ENCODE data around the gene PTCHD4.
"Not testable (repeated sequence)": the region's sequence is repeated elsewhere in the genome, so short reads cannot be mapped to it uniquely, and the experiment has no call there.

The PTCHD4 gene

GRCh38 chr6:48111143-48111506 is at the start of gene PTCHD4:
Gene PTCHD4, minus strand, starts transcription at chr6:48111197. Its CDS starts 42,240 bp downstream, at chr6:48068957.
- H3K27me3 Mint-ChIP-seq = no peaks in the 10 kb centered on the region
- no peak within 1 kb of the TSS for H3K27ac Mint-ChIP-seq
- no peaks in the 10 kb centered on the region for H3K36me3 Mint-ChIP-seq (ENCODE audit: low read depth)
- no peak for DNase-seq
- H3K4me1 Mint-ChIP-seq (ENCODE audit: low read depth) = no peaks in the 10 kb centered on the region
- H3K9me3 Mint-ChIP-seq = no peaks in the 10 kb centered on the region
- H3K4me3 Mint-ChIP-seq = no peak within 1 kb of the TSS

- H3K36me3 Mint-ChIP-seq (ENCODE audit: low read depth) = no peaks in the 10 kb centered on the region
- H3K27me3 Mint-ChIP-seq = no peaks in the 10 kb centered on the region
- no peak for DNase-seq
- H3K27ac Mint-ChIP-seq = no peak overlapping the region
- no peak overlapping the region for H3K4me3 Mint-ChIP-seq
- peaks cover 22% of the 10 kb centered on the region for H3K9me3 Mint-ChIP-seq
- H3K4me1 Mint-ChIP-seq (ENCODE audit: low read depth) = no peaks in the 10 kb centered on the region
These were observed 40.1 kb upstream of the PTCHD4 start for GRCh38 chr6:48151142-48151541.

GRCh38 chr6:48150701-48151100 is 39.7 kb upstream of the PTCHD4 start:
- Mint-ChIP-seq H3K27ac (no peak overlapping the region), H3K4me1 (ENCODE audit: low read depth) (no peaks in the 10 kb centered on the region), H3K4me3 (no peak overlapping the region), H3K36me3 (ENCODE audit: low read depth) (no peaks in the 10 kb centered on the region), H3K9me3 (peaks cover 22% of the 10 kb centered on the region), H3K27me3 (no peaks in the 10 kb centered on the region)
- DNase-seq = no peak

- Mint-ChIP-seq H3K4me3 (no peak overlapping the region), H3K4me1 (ENCODE audit: low read depth) (no peaks in the 10 kb centered on the region), H3K9me3 (peaks cover 13% of the 10 kb centered on the region), H3K27me3 (no peaks in the 10 kb centered on the region), H3K27ac (no peak overlapping the region), H3K36me3 (ENCODE audit: low read depth) (no peaks in the 10 kb centered on the region)
- no peak for DNase-seq
These were observed 36.1 kb upstream of the PTCHD4 start for GRCh38 chr6:48147051-48147450.

GRCh38 chr6:48144021-48144420 is 33.0 kb upstream of the PTCHD4 start:
- Mint-ChIP-seq H3K27ac (no peak overlapping the region), H3K4me1 (ENCODE audit: low read depth) (no peaks in the 10 kb centered on the region), H3K36me3 (ENCODE audit: low read depth) (no peaks in the 10 kb centered on the region), H3K27me3 (no peaks in the 10 kb centered on the region), H3K4me3 (no peak overlapping the region), H3K9me3 (no peaks in the 10 kb centered on the region)
- no peak for DNase-seq

GRCh38 chr6:48141975-48142374 is 31.0 kb upstream of the PTCHD4 start:
- H3K4me1 Mint-ChIP-seq (ENCODE audit: low read depth) = no peaks in the 10 kb centered on the region
- DNase-seq = no peak
- no peaks in the 10 kb centered on the region for H3K27me3 Mint-ChIP-seq
- H3K27ac Mint-ChIP-seq = no peak overlapping the region
- no peaks in the 10 kb centered on the region for H3K9me3 Mint-ChIP-seq
- no peaks in the 10 kb centered on the region for H3K36me3 Mint-ChIP-seq (ENCODE audit: low read depth)
- no peak overlapping the region for H3K4me3 Mint-ChIP-seq

- no peak overlapping the region for H3K4me3 Mint-ChIP-seq
- no peaks in the 10 kb centered on the region for H3K27me3 Mint-ChIP-seq
- no peaks in the 10 kb centered on the region for H3K36me3 Mint-ChIP-seq (ENCODE audit: low read depth)
These were observed 29.0 kb upstream of the PTCHD4 start for GRCh38 chr6:48139818-48140614.

GRCh38 chr6:48136856-48137255 is 25.9 kb upstream of the PTCHD4 start:
- Mint-ChIP-seq H3K27ac (no peak overlapping the region), H3K36me3 (ENCODE audit: low read depth) (no peaks in the 10 kb centered on the region), H3K9me3 (no peaks in the 10 kb centered on the region), H3K4me3 (no peak overlapping the region), H3K27me3 (no peaks in the 10 kb centered on the region), H3K4me1 (ENCODE audit: low read depth) (no peaks in the 10 kb centered on the region)
- no peak for DNase-seq

More at GRCh38 chr6:48139818-48140614, 29.0 kb upstream of the PTCHD4 start:
- H3K27ac Mint-ChIP-seq = no peak overlapping the region
- H3K9me3 Mint-ChIP-seq = no peaks in the 10 kb centered on the region
- DNase-seq = no peak
- no peaks in the 10 kb centered on the region for H3K4me1 Mint-ChIP-seq (ENCODE audit: low read depth)

- H3K4me3 Mint-ChIP-seq = no peak overlapping the region
- no peaks in the 10 kb centered on the region for H3K27me3 Mint-ChIP-seq
- no peak overlapping the region for H3K27ac Mint-ChIP-seq
- H3K9me3 Mint-ChIP-seq = no peaks in the 10 kb centered on the region
- DNase-seq = no peak
- no peaks in the 10 kb centered on the region for H3K36me3 Mint-ChIP-seq (ENCODE audit: low read depth)
- H3K4me1 Mint-ChIP-seq (ENCODE audit: low read depth) = no peaks in the 10 kb centered on the region
These were observed 24.5 kb upstream of the PTCHD4 start for GRCh38 chr6:48135323-48136084.

- DNase-seq = no peak
- H3K4me3 Mint-ChIP-seq = no peak overlapping the region
- H3K27me3 Mint-ChIP-seq = no peaks in the 10 kb centered on the region
- H3K36me3 Mint-ChIP-seq (ENCODE audit: low read depth) = no peaks in the 10 kb centered on the region
- H3K9me3 Mint-ChIP-seq = no peaks in the 10 kb centered on the region
- H3K27ac Mint-ChIP-seq = no peak overlapping the region
- H3K4me1 Mint-ChIP-seq (ENCODE audit: low read depth) = no peaks in the 10 kb centered on the region
These were observed 23.2 kb upstream of the PTCHD4 start for GRCh38 chr6:48134246-48134645.

GRCh38 chr6:48123601-48124000 is 12.6 kb upstream of the PTCHD4 start:
- Mint-ChIP-seq H3K36me3 (ENCODE audit: low read depth) (no peaks in the 10 kb centered on the region), H3K4me3 (no peak overlapping the region), H3K27me3 (no peaks in the 10 kb centered on the region), H3K9me3 (no peaks in the 10 kb centered on the region), H3K27ac (no peak overlapping the region), H3K4me1 (ENCODE audit: low read depth) (no peaks in the 10 kb centered on the region)
- no peak for DNase-seq

GRCh38 chr6:48121983-48122749 is 11.2 kb upstream of the PTCHD4 start:
- not testable (repeated sequence) for H3K4me3 Mint-ChIP-seq; H3K27ac Mint-ChIP-seq; H3K9me3 Mint-ChIP-seq; H3K27me3 Mint-ChIP-seq; H3K36me3 Mint-ChIP-seq (ENCODE audit: low read depth); H3K4me1 Mint-ChIP-seq (ENCODE audit: low read depth); DNase-seq

GRCh38 chr6:48116699-48117645 is 6.0 kb upstream of the PTCHD4 start:
- Mint-ChIP-seq H3K36me3 (ENCODE audit: low read depth) (no peaks in the 10 kb centered on the region), H3K27ac (no peak overlapping the region), H3K9me3 (no peaks in the 10 kb centered on the region)

GRCh38 chr6:48113130-48113529 is 2.1 kb upstream of the PTCHD4 start:
- H3K4me3 Mint-ChIP-seq = no peak overlapping the region
- H3K36me3 Mint-ChIP-seq (ENCODE audit: low read depth) = no peaks in the 10 kb centered on the region
- DNase-seq = no peak
- H3K27me3 Mint-ChIP-seq = no peaks in the 10 kb centered on the region
- no peaks in the 10 kb centered on the region for H3K9me3 Mint-ChIP-seq
- H3K27ac Mint-ChIP-seq = no peak overlapping the region
- no peaks in the 10 kb centered on the region for H3K4me1 Mint-ChIP-seq (ENCODE audit: low read depth)

More at GRCh38 chr6:48116699-48117645, 6.0 kb upstream of the PTCHD4 start:
- Mint-ChIP-seq H3K4me3 (no peak overlapping the region), H3K27me3 (no peaks in the 10 kb centered on the region), H3K4me1 (ENCODE audit: low read depth) (no peaks in the 10 kb centered on the region)
- no peak for DNase-seq
